Suppressor macrophage (primary cell): Measurements from ENCODE around the gene ADRB1.

Experiments
- DNase-seq, 4 experiments: peaks; one replicate each; pipeline ENCODE4 v3.0.0-alpha.2; 2020 to 2022

The ADRB1 gene

DNA sequence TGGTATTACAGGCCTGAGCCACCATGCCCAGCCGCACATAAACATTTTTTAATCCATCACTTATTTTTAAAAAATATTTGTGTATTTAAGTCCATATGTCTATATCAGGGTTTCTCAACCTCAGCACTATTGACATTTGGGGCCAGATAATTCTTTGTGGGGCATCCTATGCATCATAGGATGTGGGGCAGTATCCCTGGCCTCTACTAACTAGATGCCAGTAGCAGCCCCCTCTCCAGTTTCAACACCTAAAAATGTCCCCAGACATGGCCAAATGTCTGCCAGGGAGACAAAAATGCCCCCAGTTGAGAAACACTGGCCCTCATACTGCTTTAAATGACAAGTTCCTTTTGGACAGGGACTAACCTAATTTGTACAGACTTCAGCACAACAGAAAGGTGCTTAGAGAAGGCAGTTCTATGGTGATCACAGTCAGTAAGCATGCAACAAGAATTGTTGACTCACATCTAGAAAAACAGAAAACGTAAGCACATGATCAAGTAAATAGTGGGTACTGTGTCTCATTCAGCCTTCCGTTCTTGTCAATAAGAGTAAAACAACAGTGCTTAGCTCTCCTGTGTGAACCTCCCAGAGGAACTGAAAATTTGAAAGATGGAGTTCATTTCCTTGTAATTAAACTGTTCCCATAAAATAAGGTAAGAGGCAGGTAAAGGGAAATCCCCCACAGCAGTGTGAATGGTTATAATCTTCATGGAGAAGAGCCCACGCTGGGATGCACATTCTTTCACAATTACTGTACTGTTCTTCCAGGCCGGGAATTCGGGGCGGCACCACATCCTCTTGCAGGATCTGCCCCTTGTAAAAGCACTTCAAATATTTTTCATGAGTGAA lies 17.3 kb upstream of the ADRB1 start:
- DNase-seq: peak in 3 of 4 experiments; percentile 22 to 62 (median 49)

DNA sequence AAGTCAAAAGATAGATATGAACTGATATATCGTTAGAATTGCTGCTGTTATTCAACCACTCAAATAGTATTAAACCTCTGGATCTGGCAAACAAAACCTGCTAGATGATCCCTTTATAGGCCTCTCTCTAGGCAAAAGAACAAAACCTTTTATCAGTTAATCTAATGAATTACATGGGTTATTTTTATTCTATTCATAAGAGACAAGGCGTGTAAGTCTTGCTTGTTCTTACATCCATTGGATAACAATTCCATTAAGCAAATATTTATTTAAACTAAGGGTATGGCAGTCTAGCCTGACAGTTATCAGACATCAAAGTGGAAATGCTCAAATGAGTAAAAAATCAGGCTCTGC lies 16.6 kb upstream of the ADRB1 start:
- DNase-seq: no peak

DNA sequence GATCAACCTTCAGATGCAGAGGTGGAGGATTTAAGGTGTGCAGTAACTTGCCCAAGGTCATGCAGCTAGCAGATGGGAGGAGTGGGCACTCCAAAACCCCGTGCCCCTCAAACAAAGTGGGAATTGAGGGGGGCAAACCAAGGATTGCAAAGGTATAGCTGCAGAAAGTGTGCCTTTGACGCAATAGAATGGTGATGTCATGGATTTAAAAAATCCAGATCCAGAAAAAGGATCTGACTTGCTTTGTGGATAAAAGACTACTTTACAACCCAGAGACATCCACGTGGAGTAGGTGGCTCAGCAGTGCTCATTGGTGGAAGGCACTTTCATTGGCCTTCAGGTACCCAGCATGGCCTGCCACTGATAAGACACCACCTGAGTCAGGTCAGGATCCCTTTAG lies 15.7 kb upstream of the ADRB1 start:
- no peak for DNase-seq

DNA sequence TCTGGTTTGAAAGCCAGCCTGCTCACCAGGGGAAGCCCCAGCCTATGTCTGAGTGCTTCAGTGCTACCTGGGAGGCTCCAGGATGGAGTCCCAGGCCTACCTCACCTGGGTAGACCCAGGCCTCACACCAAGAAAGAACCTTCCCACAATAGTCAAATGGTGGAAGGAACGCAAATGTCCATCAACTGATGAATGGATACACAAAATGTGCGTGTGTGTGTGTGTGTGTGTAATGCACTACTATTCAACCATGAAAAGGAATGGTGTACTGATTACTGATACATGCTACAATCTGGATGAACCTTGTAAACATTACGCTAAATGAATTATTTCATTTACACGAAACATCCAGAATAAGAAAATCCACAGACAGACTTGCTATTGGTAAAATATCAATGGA lies 15.2 kb upstream of the ADRB1 start:
- DNase-seq: no peak

DNA sequence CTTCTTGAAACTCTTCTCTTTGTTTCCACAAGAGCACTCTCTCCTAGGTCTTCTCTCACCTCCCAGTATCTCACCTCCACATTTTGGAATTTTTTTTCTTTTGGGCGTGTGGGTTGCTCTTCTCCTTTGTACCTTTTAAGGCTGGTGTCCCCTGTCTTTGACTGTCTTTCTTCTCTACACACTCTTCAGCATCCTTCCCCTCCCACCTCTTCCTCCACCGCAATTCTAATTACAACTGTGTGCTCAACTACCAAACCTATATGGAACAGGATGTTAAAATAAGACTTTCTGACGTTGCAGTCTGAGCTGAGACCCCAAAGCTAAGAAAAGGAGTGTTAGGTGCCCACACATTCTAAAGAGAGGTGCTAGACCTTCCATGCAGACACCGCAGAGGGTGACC lies 14.0 kb upstream of the ADRB1 start:
- DNase-seq: no peak

DNA sequence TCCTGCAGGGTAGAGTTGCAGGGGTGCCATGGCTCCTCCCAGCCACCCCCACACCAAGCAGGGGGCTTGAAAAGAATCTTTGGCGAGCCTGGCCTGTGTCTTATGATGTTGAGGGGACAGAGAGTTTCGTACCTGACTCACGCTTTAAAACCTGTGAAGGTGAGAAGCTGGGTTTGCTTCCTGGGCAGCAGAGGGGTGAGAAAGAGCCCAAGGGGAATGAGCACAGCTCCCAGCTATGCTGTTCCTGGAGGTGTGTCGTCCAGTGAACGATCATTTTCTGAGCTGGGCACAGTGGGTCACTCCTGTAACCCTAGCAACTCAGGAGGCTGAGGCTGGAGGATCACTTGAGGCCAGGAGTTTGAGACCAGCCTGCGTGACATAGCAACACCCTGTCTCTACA lies 13.5 kb upstream of the ADRB1 start:
- no peak for DNase-seq

DNA sequence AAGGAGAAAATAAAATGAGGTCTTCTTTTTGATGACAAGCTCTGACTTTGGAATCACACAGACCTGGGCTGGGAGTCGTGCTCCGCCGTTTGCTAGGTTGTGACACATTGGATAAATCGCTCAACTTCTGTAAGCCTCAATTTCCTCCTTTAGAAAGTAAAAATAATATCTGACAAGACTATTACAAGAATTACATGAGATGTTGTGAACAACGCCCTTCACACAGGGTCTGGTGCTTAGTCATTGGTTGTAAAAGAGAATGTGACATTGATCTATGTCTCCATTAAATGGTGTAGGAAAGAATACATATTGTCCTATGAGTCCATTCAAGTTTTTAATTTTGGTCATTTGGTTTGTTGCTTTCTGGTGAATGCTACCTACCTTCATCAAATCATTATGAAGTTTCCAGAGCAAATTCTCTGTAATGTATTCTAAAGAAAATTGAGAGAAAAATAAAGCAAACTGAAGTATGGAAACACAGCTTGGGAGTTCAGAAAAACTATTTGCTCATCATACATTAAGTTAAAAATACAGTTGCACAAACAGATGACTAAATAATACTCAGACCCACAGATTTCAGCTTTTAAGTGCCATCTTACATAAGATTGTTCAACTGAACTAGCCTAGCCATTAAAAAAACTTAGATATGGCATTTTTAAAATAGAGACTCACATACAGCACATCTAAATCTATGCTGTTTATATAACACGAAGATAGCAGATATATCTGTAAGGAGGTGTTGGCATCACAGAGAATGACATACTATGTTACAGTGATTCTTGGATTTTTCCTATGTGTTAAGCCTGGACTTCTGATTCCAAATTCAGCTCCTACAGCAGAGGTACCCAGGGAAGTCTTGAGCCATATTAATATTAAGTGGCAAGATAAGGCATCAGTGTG lies 12.3 kb upstream of the ADRB1 start:
- peak in 3 of 4 experiments; percentile 41 to 45 (median 43) for DNase-seq

DNA sequence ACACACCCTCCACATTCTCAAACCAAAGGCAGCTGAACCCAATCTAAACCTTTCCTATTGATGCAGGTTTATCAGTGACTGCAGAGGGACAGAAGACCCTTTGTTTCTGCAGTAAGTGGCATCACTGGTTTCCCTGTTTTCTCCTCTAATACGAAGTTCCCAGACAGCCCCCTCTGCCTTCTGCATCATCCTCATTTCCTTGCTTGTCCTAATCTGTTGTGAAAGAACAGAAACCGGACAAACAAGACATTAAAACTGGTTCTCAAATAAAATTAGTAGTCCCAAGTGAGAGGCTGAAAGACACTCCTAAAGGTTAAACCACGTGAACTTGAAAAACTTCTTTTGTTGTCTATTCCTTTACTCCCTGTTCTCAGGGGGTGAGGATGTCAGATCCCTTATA lies 10.1 kb upstream of the ADRB1 start:
- DNase-seq: no peak

DNA sequence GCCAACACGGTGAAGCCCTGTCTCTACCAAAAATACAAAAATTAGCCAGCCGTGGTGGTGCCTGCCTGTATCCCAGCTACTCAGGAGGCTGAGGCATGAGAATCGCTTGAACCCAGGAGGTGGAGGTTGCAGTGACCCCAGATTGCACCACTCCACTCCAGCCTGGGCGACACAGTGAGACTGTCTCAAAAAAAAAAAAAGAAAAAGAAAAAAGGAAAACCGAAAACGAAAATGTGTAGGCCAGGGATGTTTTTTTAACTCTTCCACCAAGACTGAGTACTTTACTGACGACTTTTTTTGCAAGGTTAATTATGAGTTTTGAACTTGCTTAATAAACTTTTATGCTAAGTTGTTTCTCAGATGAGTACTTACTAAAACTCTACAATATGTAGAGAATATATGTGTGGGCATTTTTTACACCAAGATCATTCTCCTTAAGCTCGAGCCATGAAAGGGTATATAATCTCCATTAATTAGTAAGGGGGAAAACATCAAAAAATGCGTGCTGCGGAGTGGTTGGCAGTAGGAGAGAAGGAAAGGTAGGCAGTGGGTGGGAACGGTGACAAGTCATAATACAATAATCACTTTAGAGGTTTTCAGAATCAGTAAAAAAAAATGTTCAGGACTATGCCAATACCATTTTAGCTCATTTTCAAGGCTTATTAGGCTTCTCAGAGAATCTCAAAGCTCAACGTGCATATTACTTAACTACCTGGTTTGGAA lies 8.6 kb upstream of the ADRB1 start:
- DNase-seq: peak in 1 of 4 experiments; percentile 73

DNA sequence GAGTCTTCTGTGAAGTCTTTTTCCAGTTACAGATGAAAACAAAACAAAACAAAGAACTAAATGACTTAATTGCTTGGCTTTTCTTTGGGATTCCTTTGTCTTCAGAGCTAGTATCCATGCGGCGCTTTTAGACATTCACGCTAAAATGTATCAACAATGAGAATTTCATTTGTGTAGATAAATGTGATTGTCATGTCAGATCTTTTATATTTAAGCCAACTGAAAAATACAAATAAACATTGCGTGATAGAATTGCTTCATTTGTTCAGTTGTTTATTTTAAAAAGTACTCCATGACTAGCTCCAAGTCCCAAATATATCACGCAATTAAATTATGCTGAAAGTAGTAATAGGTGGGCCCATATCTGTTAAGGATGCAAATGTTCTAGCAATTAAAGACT lies 7.9 kb upstream of the ADRB1 start:
- no peak for DNase-seq

DNA sequence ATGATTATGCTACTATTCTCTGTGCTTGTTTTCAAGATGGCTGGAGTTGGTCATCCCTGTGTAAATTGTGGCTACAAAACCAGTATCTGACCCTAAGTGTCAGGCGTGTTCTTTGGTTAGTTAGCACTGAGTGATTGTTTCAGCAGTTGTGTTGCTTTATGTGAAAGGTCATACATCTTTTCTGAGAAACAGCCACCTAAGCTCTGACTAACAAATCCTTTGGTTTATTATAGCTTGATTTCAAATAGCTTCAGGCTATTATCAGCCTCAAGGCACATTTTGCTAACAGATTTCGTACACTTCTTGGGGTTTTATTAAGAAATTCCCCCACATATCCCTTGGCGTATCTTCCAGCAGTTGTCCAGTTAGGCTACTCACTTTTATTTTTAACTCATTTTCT lies 4.8 kb upstream of the ADRB1 start:
- DNase-seq: no peak

DNA sequence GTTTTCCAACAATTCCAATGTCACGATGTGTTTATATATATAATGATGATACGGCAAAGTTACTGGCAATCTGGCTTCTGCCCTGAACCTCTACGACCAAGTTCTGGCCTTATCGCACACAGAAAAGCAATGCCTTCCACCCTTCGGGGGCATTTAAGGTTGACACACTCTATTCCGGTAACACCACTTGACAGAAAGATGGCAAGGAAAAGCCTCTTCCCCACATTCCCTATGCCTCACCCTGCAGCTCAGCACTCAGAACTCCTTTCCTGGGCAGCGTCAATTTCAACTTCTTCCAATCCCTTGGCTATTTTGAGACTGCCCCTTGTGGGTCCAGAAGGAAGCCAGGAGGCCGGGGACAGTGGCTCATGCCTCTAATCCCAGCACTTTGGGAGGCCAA lies 2.5 kb upstream of the ADRB1 start:
- no peak for DNase-seq

DNA sequence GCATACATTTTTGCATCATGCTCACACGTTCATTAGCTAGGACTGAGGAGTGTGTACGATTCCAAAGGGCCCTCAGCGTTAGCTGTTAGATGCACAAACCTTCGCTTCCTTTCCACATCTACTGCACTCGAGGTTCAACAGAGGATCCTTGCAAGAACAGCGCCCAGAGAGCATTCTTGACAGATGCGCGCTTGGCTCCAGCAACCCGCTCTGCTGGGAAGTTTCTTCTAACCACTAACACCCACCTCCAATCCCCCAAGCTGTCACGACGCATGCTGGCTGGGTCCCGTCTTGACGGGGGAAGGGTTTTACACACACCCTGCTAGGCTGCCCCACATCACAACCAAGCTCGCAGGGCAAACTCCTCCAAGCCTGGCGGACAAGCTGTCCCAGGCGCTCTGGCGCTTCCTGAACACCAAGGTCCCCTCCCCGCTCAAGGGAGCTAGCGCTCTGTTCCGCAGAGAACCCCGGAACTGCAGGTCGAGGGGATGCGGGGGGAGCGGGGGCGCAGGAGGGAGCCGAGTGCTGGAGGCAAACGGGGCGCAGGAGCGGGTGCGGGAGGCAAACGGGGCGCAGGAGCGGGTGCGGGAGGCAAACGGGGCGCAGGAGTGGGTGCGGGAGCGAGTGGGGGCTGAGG lies 653 bp upstream of the ADRB1 start:
- DNase-seq: peak; percentile 40 to 67 (median 46)

DNA sequence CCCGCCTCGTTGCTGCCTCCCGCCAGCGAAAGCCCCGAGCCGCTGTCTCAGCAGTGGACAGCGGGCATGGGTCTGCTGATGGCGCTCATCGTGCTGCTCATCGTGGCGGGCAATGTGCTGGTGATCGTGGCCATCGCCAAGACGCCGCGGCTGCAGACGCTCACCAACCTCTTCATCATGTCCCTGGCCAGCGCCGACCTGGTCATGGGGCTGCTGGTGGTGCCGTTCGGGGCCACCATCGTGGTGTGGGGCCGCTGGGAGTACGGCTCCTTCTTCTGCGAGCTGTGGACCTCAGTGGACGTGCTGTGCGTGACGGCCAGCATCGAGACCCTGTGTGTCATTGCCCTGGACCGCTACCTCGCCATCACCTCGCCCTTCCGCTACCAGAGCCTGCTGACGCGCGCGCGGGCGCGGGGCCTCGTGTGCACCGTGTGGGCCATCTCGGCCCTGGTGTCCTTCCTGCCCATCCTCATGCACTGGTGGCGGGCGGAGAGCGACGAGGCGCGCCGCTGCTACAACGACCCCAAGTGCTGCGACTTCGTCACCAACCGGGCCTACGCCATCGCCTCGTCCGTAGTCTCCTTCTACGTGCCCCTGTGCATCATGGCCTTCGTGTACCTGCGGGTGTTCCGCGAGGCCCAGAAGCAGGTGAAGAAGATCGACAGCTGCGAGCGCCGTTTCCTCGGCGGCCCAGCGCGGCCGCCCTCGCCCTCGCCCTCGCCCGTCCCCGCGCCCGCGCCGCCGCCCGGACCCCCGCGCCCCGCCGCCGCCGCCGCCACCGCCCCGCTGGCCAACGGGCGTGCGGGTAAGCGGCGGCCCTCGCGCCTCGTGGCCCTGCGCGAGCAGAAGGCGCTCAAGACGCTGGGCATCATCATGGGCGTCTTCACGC lies 825 bp downstream of the ADRB1 start:
- DNase-seq: peak in 1 of 4 experiments; percentile 20

DNA sequence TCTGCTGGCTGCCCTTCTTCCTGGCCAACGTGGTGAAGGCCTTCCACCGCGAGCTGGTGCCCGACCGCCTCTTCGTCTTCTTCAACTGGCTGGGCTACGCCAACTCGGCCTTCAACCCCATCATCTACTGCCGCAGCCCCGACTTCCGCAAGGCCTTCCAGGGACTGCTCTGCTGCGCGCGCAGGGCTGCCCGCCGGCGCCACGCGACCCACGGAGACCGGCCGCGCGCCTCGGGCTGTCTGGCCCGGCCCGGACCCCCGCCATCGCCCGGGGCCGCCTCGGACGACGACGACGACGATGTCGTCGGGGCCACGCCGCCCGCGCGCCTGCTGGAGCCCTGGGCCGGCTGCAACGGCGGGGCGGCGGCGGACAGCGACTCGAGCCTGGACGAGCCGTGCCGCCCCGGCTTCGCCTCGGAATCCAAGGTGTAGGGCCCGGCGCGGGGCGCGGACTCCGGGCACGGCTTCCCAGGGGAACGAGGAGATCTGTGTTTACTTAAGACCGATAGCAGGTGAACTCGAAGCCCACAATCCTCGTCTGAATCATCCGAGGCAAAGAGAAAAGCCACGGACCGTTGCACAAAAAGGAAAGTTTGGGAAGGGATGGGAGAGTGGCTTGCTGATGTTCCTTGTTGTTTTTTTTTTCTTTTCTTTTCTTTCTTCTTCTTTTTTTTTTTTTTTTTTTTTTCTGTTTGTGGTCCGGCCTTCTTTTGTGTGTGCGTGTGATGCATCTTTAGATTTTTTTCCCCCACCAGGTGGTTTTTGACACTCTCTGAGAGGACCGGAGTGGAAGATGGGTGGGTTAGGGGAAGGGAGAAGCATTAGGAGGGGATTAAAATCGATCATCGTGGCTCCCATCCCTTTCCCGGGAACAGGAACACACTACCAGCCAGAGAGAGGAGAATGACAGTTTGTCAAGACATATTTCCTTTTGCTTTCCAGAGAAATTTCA lies 1.7 kb downstream of the ADRB1 start:
- DNase-seq: peak; percentile 57 to 82 (median 78)

DNA sequence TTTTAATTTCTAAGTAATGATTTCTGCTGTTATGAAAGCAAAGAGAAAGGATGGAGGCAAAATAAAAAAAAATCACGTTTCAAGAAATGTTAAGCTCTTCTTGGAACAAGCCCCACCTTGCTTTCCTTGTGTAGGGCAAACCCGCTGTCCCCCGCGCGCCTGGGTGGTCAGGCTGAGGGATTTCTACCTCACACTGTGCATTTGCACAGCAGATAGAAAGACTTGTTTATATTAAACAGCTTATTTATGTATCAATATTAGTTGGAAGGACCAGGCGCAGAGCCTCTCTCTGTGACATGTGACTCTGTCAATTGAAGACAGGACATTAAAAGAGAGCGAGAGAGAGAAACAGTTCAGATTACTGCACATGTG lies 2.4 kb downstream of the ADRB1 start:
- no peak for DNase-seq

DNA sequence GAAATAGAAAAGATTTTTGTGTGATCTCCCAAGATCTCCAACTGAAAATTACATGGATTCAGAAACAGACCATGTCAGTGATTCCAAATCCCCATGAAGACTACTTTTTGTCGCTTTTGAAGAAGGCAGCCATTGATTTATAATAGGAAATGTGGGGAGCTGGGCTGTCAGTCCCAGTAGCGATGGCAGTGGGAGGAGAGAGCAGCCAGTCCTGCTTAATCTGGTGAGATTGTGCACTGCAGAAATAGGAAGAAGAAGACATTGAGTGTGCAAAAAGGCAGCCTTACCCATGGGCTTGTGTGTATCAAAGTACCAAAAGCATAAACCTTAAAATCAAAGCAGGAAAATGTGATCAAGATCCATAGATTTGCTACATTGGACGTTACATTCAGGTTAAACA lies 4.8 kb downstream of the ADRB1 start:
- DNase-seq: no peak

DNA sequence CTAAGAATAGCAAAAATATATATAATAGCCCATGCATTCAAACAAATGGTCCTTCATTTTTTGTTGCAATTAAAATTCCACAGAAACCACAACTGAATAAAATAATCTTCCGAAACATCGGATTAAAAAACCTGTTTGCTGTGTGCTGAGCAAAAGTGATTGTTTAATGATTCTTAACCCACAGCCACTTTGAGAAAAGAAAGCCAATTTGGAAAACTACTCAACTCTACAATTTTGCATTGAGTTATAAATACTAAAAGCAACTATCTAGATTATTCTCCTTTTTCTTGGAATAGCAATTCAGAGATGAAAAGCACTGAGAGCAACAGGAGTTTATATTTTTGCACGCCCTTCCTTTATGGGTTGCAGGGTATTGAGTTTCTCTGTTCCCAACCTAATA lies 8.0 kb downstream of the ADRB1 start:
- no peak for DNase-seq

DNA sequence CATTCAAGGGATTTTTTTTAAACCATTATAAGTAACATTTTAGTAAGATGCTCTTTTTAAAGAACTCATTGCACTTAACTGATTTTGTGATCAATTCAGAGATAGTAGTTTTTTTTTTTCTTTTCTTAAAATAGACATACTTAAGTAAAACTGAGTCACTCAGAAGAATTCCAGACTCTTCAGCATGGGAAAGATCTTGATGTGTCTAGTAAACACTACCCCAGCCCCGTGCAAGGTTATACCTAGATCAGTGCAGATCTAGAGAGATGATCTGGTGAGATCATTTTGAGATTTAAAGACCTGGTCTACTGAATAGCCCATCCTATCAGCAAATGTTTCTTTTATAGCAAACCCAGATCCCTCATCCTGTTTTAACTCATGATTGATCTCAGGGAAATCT lies 8.6 kb downstream of the ADRB1 start:
- no peak for DNase-seq

DNA sequence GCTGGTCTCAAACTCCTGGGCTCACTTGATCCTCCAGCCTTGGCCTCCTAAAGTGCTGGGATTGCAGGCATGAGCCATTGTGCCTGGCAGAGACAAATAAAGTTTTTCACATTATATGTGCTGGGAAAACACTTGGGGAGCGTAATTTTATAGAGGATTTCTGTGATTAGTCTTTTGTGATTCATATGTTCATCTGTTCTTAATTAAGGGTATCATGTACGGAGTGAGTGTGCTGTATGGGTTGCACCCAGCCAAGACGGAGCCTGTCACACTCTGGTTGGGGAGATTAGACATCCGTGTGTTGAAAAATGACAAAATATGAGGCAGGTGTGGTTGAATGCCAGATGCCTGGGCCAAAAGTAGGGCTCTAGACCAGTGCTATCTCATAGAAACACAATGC lies 10.3 kb downstream of the ADRB1 start:
- DNase-seq: no peak
